Prostate gland (tissue), 2 donors: ENCODE measurements around the gene GMDS.

Source experiments
- POLR2A ChIP-seq: fragments of 450-650 bp; IDR thresholded peaks from one replicate; pipeline ENCODE4 v1.6.1; 2016; ENCODE audit warnings: antibody characterized with exemption, mild to moderate bottlenecking
- POLR2AphosphoS5 ChIP-seq: sonication (generic); formaldehyde crosslinking; IDR thresholded peaks from one replicate; pipeline ENCODE4 v1.6.1; 2017; ENCODE audit warnings: antibody characterized with exemption
- TF ChIP-seq, protein P1 (sequence below), 4 experiments: fragments of 200-600 bp in 2 of 4; fragments of 450-650 bp in 2 of 4; sonication (generic) in 2 of 4; IDR thresholded peaks; 1 replicate in 3 of 4; 2 replicates in 1 of 4; pipeline ENCODE4 v1.5.1; 2016 to 2019; ENCODE audit warnings: antibody characterized with exemption in 4 of 4, mild to moderate bottlenecking in 2 of 4, moderate library complexity in 2 of 4

- TF ChIP-seq, protein P1, sequence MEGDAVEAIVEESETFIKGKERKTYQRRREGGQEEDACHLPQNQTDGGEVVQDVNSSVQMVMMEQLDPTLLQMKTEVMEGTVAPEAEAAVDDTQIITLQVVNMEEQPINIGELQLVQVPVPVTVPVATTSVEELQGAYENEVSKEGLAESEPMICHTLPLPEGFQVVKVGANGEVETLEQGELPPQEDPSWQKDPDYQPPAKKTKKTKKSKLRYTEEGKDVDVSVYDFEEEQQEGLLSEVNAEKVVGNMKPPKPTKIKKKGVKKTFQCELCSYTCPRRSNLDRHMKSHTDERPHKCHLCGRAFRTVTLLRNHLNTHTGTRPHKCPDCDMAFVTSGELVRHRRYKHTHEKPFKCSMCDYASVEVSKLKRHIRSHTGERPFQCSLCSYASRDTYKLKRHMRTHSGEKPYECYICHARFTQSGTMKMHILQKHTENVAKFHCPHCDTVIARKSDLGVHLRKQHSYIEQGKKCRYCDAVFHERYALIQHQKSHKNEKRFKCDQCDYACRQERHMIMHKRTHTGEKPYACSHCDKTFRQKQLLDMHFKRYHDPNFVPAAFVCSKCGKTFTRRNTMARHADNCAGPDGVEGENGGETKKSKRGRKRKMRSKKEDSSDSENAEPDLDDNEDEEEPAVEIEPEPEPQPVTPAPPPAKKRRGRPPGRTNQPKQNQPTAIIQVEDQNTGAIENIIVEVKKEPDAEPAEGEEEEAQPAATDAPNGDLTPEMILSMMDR (IDR thresholded peaks at IDR 0.05) = no peak
- TF ChIP-seq POLR2A (no peak), POLR2AphosphoS5 (no peak)
These were observed 659.1 kb downstream of the GMDS start for GRCh38 chr6:1586256-1586655.
